Inflammatory macrophage (primary cell): ENCODE measurements around the gene GPAT3.
"Not testable (repeated sequence)": the region's sequence is repeated elsewhere in the genome, so short reads cannot be mapped to it uniquely, and the experiment has no call there.

Source experiments
- DNase-seq, 2 donors: peaks; one replicate each; pipeline ENCODE4 v3.0.0-alpha.2; 2020 to 2022
- total RNA-seq, 18 experiments: gene quantifications; one replicate each; lab custom pipeline; 2026; ENCODE audit warnings: mixed read lengths in 6 of 18, inconsistent platforms in 2 of 18; lab: John Stamatoyannopoulos, UW

The GPAT3 gene
- total RNA-seq = 33.6 to 545 (median 257) reads per million in 18 experiments

DNA sequence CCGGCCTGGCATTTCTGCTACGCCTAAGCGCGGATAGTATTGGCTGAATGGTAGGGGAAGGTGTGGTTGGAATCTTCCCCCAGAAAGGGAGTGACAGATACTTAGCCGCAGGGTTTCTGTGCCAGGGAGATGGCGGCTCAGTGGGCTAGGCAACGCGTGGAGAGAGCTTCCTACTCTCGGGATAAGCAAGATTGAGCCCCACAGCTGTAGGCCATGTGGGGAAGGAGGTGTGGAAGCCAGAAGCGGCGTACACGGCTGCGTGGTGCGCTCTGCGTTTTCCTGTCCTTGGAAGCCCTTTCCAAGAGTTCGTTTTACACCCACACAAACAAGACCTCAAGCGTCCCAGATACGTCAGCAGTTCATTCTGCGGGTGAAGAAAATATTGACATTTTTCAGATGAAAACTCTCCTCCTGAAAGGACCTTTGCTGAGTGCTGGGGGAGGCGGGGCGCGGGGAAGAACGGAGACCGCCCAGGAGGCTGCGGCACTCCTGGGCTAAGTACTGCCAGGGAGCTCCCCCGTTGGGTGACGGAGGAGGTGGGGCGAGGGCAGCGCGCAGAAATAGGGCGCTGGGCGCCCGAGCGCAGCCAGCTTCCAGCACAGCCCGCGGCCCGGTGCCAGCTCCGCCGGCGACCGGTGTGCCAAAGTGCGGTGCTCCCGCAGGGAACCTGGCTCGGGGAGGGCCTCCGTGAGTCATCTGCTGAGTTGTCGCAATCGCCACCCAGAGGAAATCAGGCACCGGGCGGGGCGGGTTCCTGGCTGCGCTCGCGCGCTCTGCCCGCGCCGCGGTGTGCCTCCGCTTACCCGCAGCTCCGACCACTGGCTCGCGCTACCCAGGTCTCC is at the start of gene GPAT3:
Gene GPAT3 (plus strand): TSS at position 589 of the 842 bp plus-strand sequence. CDS start 515 bp downstream, outside the sequence.
- peak; percentile 53 to 78 for DNase-seq

DNA sequence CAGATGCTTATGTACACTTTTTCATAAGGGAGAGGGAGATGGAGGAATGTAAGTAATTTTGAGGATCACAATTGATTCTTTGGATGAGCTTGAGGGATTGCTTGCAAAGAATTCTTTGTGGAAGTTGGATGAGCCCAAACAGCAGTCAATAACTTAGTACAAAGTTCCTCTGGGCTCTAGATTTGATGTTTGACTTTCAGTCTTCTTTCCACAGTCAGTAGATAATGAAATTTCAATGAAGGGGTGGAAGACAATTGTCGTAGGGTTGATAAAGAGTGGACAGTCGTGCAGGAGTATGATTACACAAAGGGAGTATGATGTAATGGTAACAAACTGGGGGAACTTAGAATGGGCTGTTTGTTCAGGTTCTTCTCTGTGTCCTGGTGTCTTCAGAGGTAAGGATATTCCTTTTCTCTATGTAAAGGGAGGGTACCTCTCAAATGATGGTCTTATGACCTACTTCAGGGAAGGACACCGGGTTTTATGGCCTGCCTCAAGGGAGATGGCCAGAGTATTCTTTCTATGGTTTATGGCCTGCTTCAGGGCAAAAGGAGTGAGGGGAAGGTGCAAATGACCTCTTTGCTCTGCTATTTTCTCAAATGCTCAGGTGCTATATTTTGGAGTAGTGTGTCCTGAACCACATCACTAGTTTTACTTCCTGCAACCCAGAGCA is 49.3 kb upstream of the GPAT3 start:
- DNase-seq = no peak

DNA sequence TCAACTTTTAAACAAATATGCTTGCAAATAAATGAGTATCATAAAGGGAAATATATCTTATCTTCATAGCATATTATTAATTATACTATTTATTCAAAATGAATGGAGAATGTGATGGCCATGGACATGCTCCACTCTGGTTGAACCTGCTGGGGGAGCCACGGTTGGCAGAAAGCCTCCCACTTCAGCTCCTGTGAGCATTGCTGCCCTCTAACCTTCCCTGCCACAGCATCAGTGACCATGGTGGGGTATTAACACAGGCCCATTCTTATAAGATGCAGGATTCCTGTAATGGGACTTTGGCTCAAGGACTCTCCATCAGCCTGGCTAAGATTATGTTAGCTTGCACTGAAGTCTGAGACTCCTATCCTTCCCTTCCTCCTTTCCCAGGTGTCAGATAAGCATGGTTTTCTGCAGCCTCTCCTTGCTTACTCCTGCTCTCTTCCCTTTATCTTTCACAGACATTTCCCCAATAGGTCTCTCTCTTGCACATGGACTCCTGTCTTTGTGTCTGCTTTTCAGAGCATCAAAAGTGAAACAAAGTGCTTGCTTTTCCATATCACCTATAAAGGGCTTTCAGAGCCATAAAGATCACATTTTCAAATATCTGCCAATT is 46.1 kb upstream of the GPAT3 start:
- no peak for DNase-seq

DNA sequence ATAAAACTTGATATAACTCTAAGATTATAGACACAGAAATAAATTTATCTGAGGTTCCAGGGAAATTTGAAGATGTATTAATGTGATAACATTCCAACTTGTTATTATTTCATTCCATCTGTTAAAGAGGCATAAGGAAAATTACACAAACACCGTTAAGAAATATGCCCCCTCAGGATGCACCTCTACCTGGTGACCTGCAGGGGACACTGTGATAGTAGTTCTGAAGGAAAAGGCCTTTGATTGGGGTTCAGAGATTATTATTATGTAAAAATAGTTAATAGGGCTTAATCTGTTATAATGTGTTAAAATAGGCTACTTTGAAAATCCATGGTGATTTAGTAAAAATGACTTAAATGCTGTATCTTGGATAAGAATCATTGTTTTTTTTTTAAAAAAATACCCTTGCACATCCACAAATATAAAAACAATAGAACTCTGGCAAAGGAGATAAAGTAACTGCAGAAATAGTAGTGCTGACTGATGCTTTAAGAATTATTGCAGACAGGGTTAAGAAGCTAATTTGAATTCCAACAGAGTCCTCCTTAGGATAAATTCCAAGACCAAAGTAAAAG is 44.9 kb upstream of the GPAT3 start:
- peak; percentile 29 to 39 for DNase-seq

DNA sequence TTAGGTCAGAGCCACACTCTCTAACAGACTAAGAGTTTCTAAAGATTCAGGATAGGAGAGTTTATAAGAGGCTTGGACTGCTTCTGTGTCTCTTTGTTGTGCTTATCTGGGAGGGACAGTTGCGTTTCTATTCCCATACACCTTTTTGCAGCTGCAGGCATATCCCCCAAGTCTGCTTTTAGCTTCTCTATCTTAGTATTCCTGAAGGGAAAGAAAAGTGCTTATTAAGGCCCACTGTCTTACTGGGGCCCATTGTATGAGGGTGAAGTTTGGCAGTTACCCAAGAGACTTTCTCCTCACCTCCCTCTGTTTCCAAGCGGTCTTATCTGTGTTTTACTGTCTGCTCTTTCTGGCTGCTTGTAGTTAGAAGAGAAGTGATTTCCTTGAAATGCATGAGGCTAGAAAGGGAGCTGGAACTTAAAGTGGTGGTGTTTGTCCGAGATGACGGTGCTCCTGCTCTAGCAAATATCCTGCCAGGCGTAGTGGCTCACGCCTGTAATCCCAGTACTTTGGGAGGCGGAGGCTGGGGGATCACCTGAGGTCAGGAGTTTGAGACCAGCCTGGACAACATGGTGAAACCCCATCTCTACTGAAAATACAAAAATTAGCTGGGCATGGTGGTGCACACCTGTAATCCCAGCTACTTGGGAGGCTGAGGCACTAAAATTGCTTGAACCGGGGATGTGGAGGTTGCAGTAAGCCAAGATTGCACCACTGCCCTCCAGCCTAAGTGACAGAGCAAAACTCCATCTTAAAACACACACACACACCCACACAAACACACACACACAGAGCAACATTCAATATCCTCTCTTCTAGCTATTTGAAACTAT is 39.6 kb upstream of the GPAT3 start:
- DNase-seq = not testable (repeated sequence)

DNA sequence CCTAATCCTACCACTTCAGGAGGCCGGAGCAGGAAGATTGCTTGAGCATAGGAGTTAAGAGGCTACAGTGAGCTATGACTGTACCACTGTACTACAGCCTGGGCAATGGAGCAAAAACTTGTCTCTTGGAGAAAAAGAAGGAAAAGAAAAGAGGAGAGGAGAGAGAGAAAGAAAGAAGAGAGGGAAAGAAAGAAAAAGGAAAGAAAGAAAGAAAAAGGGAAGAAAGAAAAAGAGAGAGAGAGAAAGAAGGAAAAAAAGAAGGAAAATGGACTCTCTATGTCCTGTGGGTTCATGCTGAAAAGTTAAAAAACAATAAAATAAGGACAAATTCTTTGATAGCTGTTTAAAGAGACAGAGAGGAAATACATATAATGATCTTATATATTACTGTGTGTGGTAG is 37.7 kb upstream of the GPAT3 start:
- no peak for DNase-seq

DNA sequence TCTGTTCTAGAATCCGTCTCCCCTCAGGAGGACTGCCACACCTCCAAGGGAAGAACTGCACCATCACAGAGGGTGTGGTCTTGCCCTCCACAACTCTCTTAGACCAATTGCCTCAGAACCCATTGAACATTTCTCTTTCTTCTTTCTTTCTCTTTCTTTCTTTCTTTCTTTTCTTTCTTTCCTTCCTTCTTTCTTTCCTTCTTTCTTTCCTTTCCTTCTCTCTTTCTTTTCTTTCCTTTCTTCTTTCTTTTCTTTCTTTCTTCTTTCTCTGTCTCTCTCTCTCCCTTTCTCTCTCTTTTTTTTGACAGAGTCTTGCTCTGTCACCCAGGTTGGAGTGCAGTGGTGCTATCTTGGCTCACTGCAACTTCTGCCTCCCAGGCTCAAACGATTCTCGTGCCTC is 34.2 kb upstream of the GPAT3 start:
- DNase-seq = not testable (repeated sequence)

DNA sequence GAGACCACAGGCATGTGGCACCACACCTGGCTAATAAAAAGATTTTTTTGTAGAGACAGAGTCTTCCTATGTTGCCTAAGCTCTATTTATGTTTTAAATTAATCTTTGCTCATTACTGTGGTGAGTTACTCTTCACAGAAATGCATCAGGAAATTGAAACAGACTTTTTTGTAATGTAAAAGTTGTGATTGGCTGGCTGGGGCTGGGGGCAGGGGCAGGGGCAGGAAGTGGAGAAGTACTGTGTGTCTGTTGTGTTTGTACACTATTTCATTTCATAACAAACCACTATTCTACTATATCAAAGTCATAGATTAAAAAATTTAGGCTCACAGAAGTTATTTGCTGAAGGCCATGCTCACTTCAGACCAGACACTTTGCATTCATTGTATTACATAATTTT is 31.9 kb upstream of the GPAT3 start:
- no peak for DNase-seq

DNA sequence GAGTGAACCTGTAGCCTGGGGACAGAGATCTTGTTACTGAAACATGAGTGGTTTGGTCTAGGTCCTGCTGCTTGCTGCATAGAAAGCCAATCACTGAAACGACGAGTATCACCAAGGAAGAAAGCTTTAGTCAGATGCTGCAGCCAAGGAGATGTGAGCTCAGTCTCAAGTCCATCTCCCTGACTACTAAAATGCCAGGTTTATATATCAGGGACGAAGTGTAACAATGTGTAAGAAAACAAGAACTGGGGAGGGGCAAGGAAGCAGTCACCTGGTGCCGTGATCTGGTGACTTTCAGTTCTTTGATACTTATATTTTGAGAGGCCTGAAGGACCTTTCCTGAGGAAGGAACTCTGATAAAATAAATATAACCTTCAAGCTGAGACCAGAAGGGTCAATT is 31.4 kb upstream of the GPAT3 start:
- no peak for DNase-seq

DNA sequence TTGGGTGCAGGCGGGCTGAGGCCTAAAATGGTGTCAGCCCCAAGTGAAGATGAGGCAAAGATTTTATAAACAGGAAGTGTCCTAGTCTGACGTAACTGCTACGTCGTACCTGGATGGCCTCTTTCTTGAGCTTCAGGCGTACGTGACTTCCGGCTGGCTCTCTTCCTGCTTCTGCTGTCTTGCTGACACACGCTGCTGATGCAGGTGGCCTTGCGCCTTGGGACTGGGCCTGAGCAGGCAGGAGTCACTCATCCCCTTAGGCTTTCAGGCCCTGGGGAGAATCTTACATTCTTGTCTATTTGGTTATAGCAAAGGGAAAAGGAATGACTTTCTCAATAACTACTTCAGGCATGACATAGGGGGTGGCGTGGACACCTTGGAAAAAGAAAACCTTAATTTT is 30.9 kb upstream of the GPAT3 start:
- DNase-seq = no peak

DNA sequence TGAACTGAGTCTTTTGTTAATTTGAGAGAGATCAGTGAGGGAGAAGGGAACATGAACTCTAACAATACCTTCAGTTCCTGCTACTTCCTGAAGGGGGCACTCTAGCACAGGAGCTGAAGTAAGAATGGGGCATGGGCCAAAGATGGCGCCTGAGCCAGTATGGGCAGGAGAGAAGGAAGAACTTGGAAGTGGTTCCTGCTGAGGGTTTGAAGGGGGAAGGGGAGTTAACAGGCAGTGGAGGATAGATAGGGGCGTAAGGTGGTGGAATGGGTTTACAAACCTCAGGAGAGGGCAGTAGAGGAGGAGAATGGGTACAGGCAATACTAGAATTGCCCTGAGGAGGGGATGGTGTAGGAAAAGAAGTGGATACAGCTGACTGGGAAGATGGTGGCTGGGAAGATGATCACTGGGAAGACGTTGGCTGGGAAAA is 26.7 kb upstream of the GPAT3 start:
- DNase-seq = peak; percentile 73 to 75

DNA sequence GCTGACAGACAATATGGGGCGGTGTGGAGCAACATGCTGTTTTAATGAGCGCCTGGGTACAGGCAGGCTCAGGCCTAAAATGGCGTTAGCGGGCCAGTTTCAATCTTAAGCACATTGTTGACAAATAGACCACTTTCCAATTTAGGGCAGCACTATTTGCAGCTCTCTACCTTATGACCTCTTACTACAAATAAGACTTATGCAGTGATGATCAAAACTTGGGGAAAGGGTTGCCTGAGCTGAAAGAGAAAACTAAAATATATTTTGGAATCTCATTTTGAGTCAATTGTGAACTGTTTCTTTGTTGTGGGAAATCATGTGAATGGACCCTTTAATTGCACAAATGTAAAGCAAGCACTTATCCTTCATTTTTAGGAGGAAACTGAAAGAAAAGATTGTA is 25.5 kb upstream of the GPAT3 start:
- no peak for DNase-seq

DNA sequence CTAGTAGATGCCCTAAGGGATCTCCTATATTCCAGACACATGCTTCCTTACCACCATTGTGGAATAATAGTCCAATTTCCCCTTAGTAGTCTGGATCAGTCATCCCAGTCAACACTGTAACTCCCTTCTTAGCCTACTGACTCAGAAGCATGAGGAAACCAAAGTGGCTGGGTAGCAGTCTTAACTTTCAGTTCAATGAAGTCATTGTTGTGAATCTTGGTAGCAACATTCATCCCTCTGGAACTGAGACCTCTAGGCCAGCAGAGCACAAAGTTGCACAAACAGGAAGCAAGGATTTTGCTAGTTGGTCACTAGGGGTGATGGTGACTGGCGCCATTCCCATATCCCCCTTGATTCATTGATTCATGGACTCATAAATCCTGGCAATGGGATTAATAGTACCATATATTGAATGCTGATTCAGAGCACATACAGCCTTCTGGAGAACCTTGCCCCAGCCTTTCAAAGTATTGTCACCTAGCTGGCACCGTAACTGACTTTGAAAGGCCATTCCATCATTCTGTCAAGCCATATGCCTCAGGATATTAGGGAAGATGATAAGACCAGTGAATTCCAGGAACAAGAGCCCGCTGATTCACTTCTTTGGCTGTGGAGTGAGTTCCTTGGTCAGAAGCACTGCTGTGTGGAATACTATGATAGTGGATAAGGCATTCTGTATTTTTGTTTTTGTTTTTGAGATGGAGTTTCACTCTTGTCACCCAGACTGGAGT is 19.7 kb upstream of the GPAT3 start:
- DNase-seq = peak; percentile 40 to 83

DNA sequence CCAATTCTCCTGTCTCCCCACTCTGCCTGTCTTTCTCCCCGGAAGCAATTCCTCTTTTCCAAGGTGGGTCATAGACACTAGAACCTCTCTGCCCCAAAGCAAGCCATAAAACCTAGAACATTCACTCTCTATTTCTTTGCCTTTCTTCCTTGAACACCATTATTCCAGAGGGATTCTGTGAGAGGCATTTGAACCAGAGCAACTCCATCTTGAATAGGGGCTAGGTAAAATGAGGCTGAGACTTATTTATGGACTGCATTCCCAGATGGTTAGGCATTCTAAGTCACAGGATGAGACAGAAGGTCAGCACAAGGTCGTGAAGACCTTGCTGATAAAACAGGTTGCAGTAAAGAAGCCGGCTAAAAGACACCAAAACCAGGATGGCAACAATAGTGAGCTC is 13.7 kb upstream of the GPAT3 start:
- DNase-seq = no peak

DNA sequence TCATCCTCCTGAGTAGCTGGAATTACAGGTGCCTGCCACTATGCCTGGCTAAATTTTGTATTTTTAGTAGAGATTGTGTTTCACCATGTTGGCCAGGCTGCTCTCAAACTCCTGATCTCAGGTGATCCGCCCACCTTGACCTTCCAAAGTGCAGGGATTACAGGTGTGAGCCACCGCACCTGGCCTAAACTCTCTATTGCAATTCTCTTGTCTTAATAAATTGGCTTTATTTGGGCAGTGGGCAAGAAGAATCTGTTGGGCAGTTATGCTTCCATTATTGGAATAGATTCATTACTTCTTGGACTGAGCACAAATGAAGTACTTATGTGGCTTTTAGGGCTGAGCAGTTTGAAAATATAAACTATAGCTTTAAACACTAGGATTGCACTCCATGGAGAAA is 8.2 kb upstream of the GPAT3 start:
- no peak for DNase-seq

DNA sequence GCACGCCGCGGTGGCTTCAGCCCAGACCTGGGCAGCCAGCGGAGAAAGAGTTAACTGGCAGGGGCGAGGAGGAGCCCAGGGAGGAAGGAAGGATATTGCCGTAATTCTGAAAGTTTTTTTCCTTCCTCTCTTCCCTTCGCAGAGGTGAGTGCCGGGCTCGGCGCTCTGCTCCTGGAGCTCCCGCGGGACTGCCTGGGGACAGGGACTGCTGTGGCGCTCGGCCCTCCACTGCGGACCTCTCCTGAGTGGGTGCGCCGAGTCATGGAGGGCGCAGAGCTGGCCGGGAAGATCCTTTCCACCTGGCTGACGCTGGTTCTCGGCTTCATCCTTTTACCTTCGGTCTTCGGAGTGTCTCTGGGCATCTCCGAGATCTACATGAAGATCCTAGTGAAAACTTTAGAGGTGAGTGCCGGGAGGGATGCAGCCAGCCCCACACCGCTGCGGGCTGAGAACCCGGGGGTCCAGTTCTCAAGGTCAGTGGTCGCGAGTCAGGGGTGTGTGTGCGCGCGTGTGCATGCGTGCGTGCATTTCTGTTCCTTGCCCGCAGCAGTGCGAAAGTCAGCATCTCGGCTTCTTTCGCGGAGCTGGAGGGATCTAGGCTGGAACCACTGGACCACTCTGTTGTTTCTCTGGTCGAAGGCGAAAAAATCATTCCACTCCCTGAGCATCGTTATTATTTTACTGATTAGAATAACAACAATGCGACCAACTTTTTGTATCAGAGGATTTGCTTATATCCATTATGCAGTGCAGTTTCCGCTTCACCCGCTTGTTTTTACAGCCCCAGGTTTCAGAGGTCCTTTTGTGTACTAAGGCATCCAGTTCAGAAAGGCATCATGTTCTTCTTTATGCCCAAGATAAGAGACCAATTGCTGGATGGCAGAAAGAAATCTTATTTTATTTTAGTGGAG is 709 bp downstream of the GPAT3 start:
- DNase-seq = no peak

DNA sequence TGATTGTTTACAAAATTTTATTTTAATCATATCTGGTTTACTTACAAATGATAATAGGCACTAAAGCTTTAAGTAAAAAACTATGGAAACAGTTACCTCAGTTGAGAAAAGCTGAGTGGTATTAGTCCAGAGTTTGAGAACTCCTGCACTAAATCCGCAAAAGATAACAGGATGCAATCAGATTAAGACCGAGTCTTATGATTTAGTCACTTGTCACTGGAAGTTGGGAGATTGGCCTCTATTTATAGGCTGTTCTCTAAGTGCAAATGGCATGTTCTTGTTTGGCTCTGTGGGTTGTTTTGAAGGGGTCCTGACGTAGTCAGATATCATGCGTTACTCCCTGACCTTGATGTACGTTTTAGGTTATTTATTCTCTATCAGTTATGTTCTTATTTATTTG is 6.3 kb downstream of the GPAT3 start:
- DNase-seq = no peak

DNA sequence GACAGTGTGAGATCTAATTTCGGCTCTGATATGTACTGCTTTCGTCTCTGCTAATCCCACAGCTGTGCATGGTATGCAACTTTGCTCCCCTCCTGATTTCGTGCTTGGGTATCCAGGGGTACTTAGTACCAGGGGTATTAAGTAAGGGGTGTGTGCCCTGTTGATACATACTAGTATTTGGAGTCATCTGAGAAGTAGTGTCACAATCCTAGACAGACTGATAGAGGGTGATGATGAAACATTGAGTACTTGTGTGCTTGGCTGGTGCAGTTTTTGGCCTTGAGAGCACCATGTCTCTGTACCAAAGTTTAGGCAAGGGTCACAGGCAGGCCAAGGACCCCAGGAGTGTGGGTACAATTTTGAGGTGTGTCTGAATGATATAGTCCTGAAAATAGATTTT is 10.9 kb downstream of the GPAT3 start:
- DNase-seq = peak; percentile 39 to 49

DNA sequence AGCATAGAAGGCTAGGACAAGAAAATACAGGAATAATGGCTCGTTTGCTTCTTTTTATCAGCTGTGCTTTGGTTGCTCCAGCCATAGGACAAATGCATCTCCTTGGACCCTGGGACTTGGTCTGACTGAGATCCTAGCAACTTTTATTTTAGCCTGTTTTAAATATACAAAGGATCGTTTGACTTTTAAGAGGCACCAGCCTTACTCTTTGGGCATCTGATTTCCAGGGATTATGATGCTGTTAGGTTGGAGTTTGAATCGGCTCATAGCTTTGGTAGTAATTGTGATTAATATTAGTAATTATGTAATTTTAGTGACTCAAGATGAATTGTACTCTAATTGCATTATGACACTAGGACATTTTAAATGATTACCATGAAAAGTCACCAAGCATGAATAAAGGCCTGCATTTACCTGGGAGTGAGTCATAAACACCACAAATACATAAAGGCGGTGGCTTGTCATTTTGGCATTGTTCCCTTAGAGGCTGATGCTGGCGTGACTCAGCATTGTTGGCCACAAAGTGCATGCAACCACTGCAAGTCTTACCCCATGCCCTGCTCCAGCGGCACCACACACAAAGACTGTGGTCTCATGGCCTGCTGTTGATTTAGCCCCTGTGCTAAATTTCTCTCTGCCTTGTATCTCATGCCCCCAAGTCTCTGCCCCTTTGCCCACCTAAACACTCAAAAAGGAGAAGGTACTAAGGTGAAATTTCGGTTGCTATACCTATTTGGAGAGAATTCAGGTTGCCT is 12.4 kb downstream of the GPAT3 start:
- DNase-seq = peak; percentile 82 to 93

DNA sequence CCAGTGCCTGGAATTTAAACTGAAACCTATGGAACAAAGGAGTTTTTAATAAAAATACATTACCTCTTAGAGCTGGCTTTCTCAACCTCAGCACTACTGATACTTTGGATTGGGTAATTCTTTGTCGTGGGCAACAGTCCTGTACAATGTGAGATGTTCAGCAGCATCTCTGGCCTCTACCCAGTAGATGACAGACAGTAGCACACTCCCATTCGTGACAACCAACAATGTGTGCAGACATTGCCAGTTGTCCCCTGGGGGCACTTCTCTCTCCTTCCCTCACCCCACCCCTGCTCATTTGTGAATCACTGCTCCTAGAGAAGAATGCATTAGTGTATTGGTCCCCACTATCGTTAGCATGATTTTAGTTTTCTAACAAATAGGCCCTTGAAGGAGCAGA is 16.2 kb downstream of the GPAT3 start:
- no peak for DNase-seq
